ENCODE results near the gene MYO1D. TPM values are rescaled to one million over a fixed set of nuclear protein-coding genes. Genes with fewer than 3 reads are reported as not detected.

The MYO1D gene
- total and polyA plus RNA-seq, 4 donors = 22.0 to 75.8 (median 61.4) TPM

GRCh38 chr17:32846143-32846542 is 30.8 kb downstream of the MYO1D start:
- Histone ChIP-seq H3K27me3 (ENCODE audit: control insufficient read depth in 3 of 3, insufficient read depth in 3 of 3, low read length in 2 of 3) (no peaks in the 10 kb centered on the region), H3K9me3 (ENCODE audit: control insufficient read depth in 4 of 4, insufficient read depth in 3 of 4, low read length in 3 of 4) (no peaks in the 10 kb centered on the region), H3K9ac (ENCODE audit: insufficient read depth in 1 of 2, low read length in 2 of 2) (no peak overlapping the region), H3K36me3 (ENCODE audit: control insufficient read depth in 4 of 4, insufficient read depth in 4 of 4, low read length in 4 of 4) (no peaks in the 10 kb centered on the region), H3K27ac (ENCODE audit: low read depth in 1 of 2, low read length in 1 of 2) (no peak overlapping the region), H3K4me3 (no peak overlapping the region), H3K4me1 (ENCODE audit: control insufficient read depth in 5 of 5, insufficient read depth in 5 of 5, low read length in 5 of 5) (peaks cover 0 to 2% (median 0%) of the 10 kb centered on the region in 5 donors)
- DNase-seq (no peak), ATAC-seq (ENCODE audit: insufficient read depth, low FRiP score) (no peak)
- no peak for TF ChIP-seq CTCF (IDR thresholded peaks at IDR 0.05; ENCODE audit: control extremely low read depth, extremely low read depth)
- WGBS, 2 donors = 89 to 91% methylated on average over 1 of the region's 1 CpG

- no peak for ATAC-seq (ENCODE audit: insufficient read depth, low FRiP score)
- Histone ChIP-seq H3K9ac (ENCODE audit: insufficient read depth in 1 of 2, low read length in 2 of 2) (no peak overlapping the region), H3K27ac (ENCODE audit: low read depth in 1 of 2, low read length in 1 of 2) (no peak overlapping the region), H3K27me3 (ENCODE audit: control insufficient read depth in 3 of 3, insufficient read depth in 3 of 3, low read length in 2 of 3) (no peaks in the 10 kb centered on the region), H3K4me1 (ENCODE audit: control insufficient read depth in 5 of 5, insufficient read depth in 5 of 5, low read length in 5 of 5) (peaks cover 0 to 2% (median 0%) of the 10 kb centered on the region in 5 donors), H3K4me3 (no peak overlapping the region), H3K9me3 (ENCODE audit: control insufficient read depth in 4 of 4, insufficient read depth in 3 of 4, low read length in 3 of 4) (no peaks in the 10 kb centered on the region), H3K36me3 (ENCODE audit: control insufficient read depth in 4 of 4, insufficient read depth in 4 of 4, low read length in 4 of 4) (no peaks in the 10 kb centered on the region)
- no peak for TF ChIP-seq CTCF (IDR thresholded peaks at IDR 0.05; ENCODE audit: control extremely low read depth, extremely low read depth)
- DNase-seq = no peak
- WGBS, 2 donors = 71 to 79% methylated on average over 4 of the region's 4 CpGs
Measured at GRCh38 chr17:32840241-32840640, 36.7 kb downstream of the MYO1D start.

- no peaks in the 10 kb centered on the region for H3K4me1 ChIP-seq (ENCODE audit: control insufficient read depth in 5 of 5, insufficient read depth in 5 of 5, low read length in 5 of 5)
- DNase-seq = no peak
- H3K27me3 ChIP-seq (ENCODE audit: control insufficient read depth in 3 of 3, insufficient read depth in 3 of 3, low read length in 2 of 3) = no peaks in the 10 kb centered on the region
- H3K9me3 ChIP-seq (ENCODE audit: control insufficient read depth in 4 of 4, insufficient read depth in 3 of 4, low read length in 3 of 4) = no peaks in the 10 kb centered on the region
- H3K4me3 ChIP-seq = no peak overlapping the region
- ATAC-seq (ENCODE audit: insufficient read depth, low FRiP score) = no peak
- H3K27ac ChIP-seq (ENCODE audit: low read depth in 1 of 2, low read length in 1 of 2) = no peak overlapping the region
- no peak for TF ChIP-seq CTCF (IDR thresholded peaks at IDR 0.05; ENCODE audit: control extremely low read depth, extremely low read depth)
- 93 to 97% methylated on average over 2 of the region's 2 CpGs for WGBS, 2 donors
- no peaks in the 10 kb centered on the region for H3K36me3 ChIP-seq (ENCODE audit: control insufficient read depth in 4 of 4, insufficient read depth in 4 of 4, low read length in 4 of 4)
- no peak overlapping the region for H3K9ac ChIP-seq (ENCODE audit: insufficient read depth in 1 of 2, low read length in 2 of 2)
Measured at GRCh38 chr17:32836527-32836926, 40.4 kb downstream of the MYO1D start.

GRCh38 chr17:32835291-32835761 is 41.6 kb downstream of the MYO1D start:
- ATAC-seq (ENCODE audit: insufficient read depth, low FRiP score) (no peak), DNase-seq (no peak)
- H3K4me3 ChIP-seq = no peak overlapping the region
- H3K27ac ChIP-seq (ENCODE audit: low read depth in 1 of 2, low read length in 1 of 2) = no peak overlapping the region
- H3K4me1 ChIP-seq (ENCODE audit: control insufficient read depth in 5 of 5, insufficient read depth in 5 of 5, low read length in 5 of 5) = no peaks in the 10 kb centered on the region
- no peak for TF ChIP-seq CTCF (IDR thresholded peaks at IDR 0.05; ENCODE audit: control extremely low read depth, extremely low read depth)
- no peak overlapping the region for H3K9ac ChIP-seq (ENCODE audit: insufficient read depth in 1 of 2, low read length in 2 of 2)
- 86 to 88% methylated on average over 2 of the region's 2 CpGs for WGBS, 2 donors
- no peaks in the 10 kb centered on the region for H3K36me3 ChIP-seq (ENCODE audit: control insufficient read depth in 4 of 4, insufficient read depth in 4 of 4, low read length in 4 of 4)
- H3K9me3 ChIP-seq (ENCODE audit: control insufficient read depth in 4 of 4, insufficient read depth in 3 of 4, low read length in 3 of 4) = no peaks in the 10 kb centered on the region
- no peaks in the 10 kb centered on the region for H3K27me3 ChIP-seq (ENCODE audit: control insufficient read depth in 3 of 3, insufficient read depth in 3 of 3, low read length in 2 of 3)
